ENCODE data around the gene UPF3A. TPM values are rescaled to one million over a fixed set of nuclear protein-coding genes. Genes with fewer than 3 reads are reported as not detected.

The UPF3A gene
- total and polyA plus RNA-seq, 11 donors = 13.4 to 42.0 (median 20.8) TPM

DNA sequence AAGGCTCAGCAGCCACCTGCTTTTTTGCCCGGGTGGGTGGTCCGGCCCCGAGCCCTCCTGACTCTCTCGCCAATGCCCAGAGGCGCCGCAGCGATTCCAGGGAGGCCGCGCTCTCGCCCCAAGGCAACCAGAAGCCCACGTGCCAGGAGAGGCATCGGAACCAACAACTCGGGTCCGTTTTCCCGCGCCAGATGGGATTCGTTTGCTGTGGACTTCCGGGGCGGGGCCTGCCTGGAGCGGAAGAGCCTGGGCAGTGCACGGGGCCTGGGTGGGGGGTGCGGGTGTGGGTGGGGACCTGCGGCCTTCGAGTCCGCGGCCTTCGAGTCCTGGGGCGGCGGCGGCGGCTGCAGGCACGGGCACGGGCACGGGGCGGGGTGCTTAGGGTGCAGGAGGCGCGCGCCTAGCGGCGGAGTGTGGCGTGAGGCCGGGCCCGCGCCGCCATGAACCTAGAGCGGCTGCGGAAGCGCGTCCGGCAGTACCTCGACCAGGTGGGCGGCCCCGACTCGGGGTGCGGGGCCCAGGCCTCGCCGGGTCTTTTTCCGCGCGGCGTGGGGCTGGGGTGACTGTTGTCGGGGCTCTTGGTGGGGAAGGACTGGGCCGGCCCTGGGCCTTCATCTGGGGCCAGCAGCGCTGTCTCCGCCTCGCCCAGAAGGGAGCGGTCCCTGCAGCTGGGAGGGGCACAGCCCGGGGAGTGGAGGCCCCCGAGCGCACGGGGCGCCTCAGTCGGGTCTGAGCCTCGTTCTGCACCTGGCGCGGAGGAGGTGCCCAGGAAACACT lies 46.6 kb upstream of the UPF3A start, which contains the start of gene CDC16:
CDC16 (plus strand) TSS at position 253 of the 777 bp plus-strand sequence; CDS start at position 441, 188 bp downstream.
- peaks cover 0 to 34% (median 30%) of the 10 kb centered on the region in 9 donors for H3K36me3 ChIP-seq
- 0 to 2% (median 1%) methylated on average over 30 to 76 of the region's 76 CpGs for WGBS, 4 donors
- intact Hi-C loops (cut with DNase I) = loop anchor here in 1 of 10 donors (2.0 kb wide), 1 partner anchor 418 kb away; no protein-coding TSS in a partner anchor
- peak within 1 kb of the TSS; percentile 74 to 93 (median 84) for H3K27ac ChIP-seq
- H3K4me3 ChIP-seq = peak within 1 kb of the TSS; percentile 59 to 100 (median 94)
- TF ChIP-seq, protein P1, sequence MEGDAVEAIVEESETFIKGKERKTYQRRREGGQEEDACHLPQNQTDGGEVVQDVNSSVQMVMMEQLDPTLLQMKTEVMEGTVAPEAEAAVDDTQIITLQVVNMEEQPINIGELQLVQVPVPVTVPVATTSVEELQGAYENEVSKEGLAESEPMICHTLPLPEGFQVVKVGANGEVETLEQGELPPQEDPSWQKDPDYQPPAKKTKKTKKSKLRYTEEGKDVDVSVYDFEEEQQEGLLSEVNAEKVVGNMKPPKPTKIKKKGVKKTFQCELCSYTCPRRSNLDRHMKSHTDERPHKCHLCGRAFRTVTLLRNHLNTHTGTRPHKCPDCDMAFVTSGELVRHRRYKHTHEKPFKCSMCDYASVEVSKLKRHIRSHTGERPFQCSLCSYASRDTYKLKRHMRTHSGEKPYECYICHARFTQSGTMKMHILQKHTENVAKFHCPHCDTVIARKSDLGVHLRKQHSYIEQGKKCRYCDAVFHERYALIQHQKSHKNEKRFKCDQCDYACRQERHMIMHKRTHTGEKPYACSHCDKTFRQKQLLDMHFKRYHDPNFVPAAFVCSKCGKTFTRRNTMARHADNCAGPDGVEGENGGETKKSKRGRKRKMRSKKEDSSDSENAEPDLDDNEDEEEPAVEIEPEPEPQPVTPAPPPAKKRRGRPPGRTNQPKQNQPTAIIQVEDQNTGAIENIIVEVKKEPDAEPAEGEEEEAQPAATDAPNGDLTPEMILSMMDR (IDR thresholded peaks at IDR 0.05) = peak in 5 of 12 donors; percentile 12 to 34 (median 31)
- TF ChIP-seq POLR2A (IDR thresholded peaks at IDR 0.05) = peak in 1 of 2 donors; percentile 72
- ATAC-seq (peak; percentile 91 to 99 (median 98)), DNase-seq (peak; percentile 93 to 96 (median 94))
- no peaks in the 10 kb centered on the region for H3K9me3 ChIP-seq
- peaks cover 0 to 22% (median 12%) of the 10 kb centered on the region in 12 donors for H3K4me1 ChIP-seq
- peaks cover 0 to 11% (median 6%) of the 10 kb centered on the region in 9 donors for H3K27me3 ChIP-seq

DNA sequence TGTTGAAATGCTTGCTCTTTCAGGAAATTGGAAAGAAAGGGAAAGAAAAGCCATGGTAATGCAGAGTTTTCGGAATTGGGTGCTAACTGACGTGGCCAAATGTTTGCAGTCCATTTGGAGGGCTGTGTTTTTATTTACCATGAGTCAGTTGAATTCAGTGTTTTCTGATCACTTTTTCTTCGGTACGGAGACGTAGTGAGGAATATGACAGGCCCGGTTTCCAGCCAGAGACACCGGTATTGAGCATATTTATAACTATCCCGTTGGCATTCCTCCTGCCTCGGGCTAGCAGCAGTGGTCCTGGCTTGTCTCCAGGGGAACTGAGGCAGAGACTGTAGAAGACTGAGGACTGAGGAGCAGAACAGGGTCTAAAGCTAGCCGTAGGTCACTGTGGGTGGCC lies 45.7 kb upstream of the UPF3A start:
- no peak for TF ChIP-seq POLR2A (IDR thresholded peaks at IDR 0.05)
- TF ChIP-seq, protein P1 (IDR thresholded peaks at IDR 0.05) = no peak
- Histone ChIP-seq H3K4me3 (peak overlapping the region; percentile 59 to 100 (median 94)), H3K9me3 (no peaks in the 10 kb centered on the region), H3K4me1 (peaks cover 0 to 22% (median 12%) of the 10 kb centered on the region in 12 donors), H3K27me3 (peaks cover 0 to 2% (median 0%) of the 10 kb centered on the region in 9 donors), H3K27ac (peak overlapping the region in 9 of 12 donors; percentile 17 to 91 (median 84)), H3K36me3 (peaks cover 0 to 42% (median 39%) of the 10 kb centered on the region in 9 donors)
- ATAC-seq = no peak
- DNase-seq = no peak
- intact Hi-C loops (cut with DNase I) = loop anchor here in 1 of 10 donors (2.0 kb wide), 1 partner anchor 419 kb away; no protein-coding TSS in a partner anchor
- 9 to 23% (median 14%) methylated on average over 10 of the region's 10 CpGs for WGBS, 4 donors

DNA sequence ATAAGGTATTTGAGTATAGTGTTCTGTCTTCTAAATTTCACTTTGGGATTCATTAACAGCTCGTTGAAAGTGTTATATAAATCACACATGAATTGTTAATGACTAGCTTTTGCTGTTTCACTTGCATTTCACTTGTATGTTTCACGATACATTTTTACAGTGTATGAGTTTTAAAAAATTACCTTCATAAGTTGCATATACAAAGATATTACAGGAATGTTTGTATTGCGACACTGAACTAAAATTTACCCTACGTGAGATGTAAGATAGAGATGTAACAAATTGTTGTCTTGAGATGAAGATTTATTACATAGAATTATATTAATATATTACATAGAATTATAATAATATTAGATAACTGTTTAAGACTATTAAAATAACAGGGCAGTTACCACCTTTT lies 45.2 kb upstream of the UPF3A start:
- TF ChIP-seq, protein P1 (IDR thresholded peaks at IDR 0.05) = no peak
- no peak for TF ChIP-seq POLR2A (IDR thresholded peaks at IDR 0.05)
- Histone ChIP-seq H3K27ac (peak overlapping the region in 5 of 12 donors; percentile 17 to 91 (median 82)), H3K36me3 (peaks cover 0 to 48% (median 44%) of the 10 kb centered on the region in 9 donors), H3K9me3 (no peaks in the 10 kb centered on the region), H3K4me3 (peak overlapping the region in 8 of 12 donors; percentile 59 to 99 (median 90)), H3K4me1 (peaks cover 0 to 22% (median 12%) of the 10 kb centered on the region in 12 donors), H3K27me3 (no peaks in the 10 kb centered on the region)
- intact Hi-C loops (cut with DNase I) = no loop called here
- WGBS, 4 donors = 74 to 81% (median 78%) methylated on average over 4 of the region's 4 CpGs
- ATAC-seq (no peak), DNase-seq (no peak)
